ENCODE results near the gene CRACR2A.
A peak's percentile ranks its signal among the peaks of the same experiment; 100 is the strongest.

CRACR2A gene

DNA sequence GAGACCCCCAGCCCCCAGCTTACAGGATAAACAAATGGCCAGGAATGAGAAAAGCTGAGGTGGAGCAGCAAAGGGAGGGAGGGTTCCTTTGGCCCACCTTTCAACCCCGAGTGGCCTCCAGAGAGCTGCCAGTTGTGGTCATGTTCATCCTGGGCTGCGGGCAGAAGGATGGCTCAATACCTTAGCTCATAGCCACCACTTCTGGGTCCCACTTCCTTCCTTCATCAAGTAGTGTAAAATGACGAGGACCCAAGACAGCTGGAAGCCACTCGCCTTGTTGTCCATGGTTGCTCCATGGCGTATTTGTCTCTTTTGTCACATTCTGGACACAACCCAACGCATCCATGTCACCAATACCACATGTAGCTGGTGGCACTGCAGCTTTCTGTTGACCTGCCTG lies 24.2 kb downstream of the CRACR2A start:
- H3K36me3 ChIP-seq = peaks cover 24% of the 10 kb centered on the region
- H3K4me1 ChIP-seq (ENCODE audit: control insufficient read depth in 1 of 2, insufficient read depth in 1 of 2, low read depth in 1 of 2, low read length in 1 of 2) = peaks cover 67 to 77% of the 10 kb centered on the region in 2 experiments
- no peaks in the 10 kb centered on the region for H3K27me3 ChIP-seq
- H3K27ac ChIP-seq = peak overlapping the region; percentile 94
- H3K9me3 ChIP-seq = no peaks in the 10 kb centered on the region
- TF ChIP-seq, protein P1, sequence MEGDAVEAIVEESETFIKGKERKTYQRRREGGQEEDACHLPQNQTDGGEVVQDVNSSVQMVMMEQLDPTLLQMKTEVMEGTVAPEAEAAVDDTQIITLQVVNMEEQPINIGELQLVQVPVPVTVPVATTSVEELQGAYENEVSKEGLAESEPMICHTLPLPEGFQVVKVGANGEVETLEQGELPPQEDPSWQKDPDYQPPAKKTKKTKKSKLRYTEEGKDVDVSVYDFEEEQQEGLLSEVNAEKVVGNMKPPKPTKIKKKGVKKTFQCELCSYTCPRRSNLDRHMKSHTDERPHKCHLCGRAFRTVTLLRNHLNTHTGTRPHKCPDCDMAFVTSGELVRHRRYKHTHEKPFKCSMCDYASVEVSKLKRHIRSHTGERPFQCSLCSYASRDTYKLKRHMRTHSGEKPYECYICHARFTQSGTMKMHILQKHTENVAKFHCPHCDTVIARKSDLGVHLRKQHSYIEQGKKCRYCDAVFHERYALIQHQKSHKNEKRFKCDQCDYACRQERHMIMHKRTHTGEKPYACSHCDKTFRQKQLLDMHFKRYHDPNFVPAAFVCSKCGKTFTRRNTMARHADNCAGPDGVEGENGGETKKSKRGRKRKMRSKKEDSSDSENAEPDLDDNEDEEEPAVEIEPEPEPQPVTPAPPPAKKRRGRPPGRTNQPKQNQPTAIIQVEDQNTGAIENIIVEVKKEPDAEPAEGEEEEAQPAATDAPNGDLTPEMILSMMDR (IDR thresholded peaks at IDR 0.05) = peak; percentile 25
- H3K4me3 ChIP-seq (ENCODE audit: low read depth in 1 of 2, low read length in 1 of 2) = peak overlapping the region; percentile 56 to 64

DNA sequence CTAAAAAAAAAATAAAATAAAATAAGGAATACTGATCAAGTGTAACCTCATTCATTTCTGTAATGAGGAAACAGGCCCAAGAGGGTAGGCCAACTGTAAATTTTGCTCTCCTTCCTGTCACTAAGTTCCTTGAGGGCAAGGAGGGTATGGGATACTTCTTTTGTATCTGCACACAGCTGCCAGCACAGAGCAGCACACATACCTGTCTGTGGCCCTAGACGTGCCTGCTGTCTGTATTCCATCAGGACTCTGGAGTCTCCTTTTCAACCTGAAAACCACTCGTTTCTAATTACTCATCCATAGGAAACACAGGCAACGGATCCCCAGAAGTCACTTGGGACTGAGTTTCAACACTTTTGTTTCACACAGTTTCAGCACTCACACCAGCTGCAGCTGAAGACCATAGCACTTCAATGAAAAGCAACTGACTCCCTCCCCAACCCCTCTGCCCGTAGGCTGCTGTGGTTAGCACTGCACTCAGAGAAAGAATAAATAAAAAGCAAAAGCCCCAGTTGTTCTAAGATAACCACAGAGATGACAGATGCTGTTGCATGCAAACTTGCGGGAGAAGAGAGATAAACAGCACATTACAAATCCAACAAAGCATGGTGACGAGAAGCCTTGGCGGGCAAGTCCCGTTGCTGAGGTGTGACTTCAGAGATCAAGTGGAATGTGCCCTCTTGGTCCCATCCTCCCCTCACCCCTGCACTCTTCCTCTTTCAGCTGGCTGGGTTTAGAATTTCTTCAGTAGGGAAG lies 24.9 kb downstream of the CRACR2A start:
- H3K9me3 ChIP-seq = no peaks in the 10 kb centered on the region
- H3K4me3 ChIP-seq (ENCODE audit: low read depth in 1 of 2, low read length in 1 of 2) = peak overlapping the region; percentile 56 to 64
- TF ChIP-seq, protein P1 (IDR thresholded peaks at IDR 0.05) = no peak
- H3K36me3 ChIP-seq = peaks cover 24% of the 10 kb centered on the region
- no peaks in the 10 kb centered on the region for H3K27me3 ChIP-seq
- peaks cover 63 to 71% of the 10 kb centered on the region in 2 experiments for H3K4me1 ChIP-seq (ENCODE audit: control insufficient read depth in 1 of 2, insufficient read depth in 1 of 2, low read depth in 1 of 2, low read length in 1 of 2)
- peak overlapping the region; percentile 94 for H3K27ac ChIP-seq

DNA sequence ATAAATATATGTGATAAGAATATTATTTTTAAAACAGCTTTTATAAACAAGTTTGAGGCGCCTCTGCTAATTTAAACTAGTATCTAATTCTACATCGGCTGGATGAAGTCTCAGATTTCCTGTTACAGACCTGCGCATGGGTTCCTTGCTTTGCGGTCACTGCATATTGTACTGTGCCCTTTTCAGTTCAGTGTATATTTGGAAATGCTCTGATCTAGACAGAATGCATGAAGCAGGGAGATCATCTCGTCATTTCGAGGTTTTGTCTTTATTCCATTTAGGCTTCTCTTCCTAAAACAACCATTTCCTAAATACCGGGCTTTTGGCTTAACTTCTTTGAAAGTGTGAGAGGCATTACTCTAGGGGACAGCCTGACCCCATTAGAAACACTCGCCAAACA lies 25.6 kb downstream of the CRACR2A start:
- Histone ChIP-seq H3K4me3 (ENCODE audit: low read depth in 1 of 2, low read length in 1 of 2) (peak overlapping the region; percentile 56 to 64), H3K9me3 (no peaks in the 10 kb centered on the region), H3K36me3 (peaks cover 24% of the 10 kb centered on the region), H3K27me3 (no peaks in the 10 kb centered on the region), H3K4me1 (ENCODE audit: control insufficient read depth in 1 of 2, insufficient read depth in 1 of 2, low read depth in 1 of 2, low read length in 1 of 2) (peaks cover 57 to 65% of the 10 kb centered on the region in 2 experiments), H3K27ac (peak overlapping the region; percentile 94)
- TF ChIP-seq, protein P1 (IDR thresholded peaks at IDR 0.05) = no peak

DNA sequence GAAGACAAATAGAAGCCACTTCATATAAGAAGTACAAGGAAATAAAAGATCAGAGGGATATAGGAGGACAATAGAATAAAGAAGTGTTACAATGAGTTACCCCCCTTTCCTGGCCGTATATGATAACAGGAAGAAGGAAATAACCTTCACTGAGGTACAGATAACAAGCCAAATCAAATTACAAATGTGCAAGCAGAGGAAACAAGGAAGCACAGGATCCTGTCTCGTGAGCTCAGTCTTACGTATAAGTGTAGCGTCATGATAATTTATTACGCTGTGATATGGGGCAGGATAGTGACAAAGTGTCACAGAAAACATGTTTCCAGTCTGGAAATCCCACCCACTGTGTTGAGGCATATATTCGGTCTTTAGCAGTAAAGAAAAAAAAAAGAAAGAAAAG lies 26.5 kb downstream of the CRACR2A start:
- no peaks in the 10 kb centered on the region for H3K27me3 ChIP-seq
- no peaks in the 10 kb centered on the region for H3K9me3 ChIP-seq
- H3K4me1 ChIP-seq (ENCODE audit: control insufficient read depth in 1 of 2, insufficient read depth in 1 of 2, low read depth in 1 of 2, low read length in 1 of 2) = peaks cover 57 to 61% of the 10 kb centered on the region in 2 experiments
- peaks cover 16% of the 10 kb centered on the region for H3K36me3 ChIP-seq
- peak overlapping the region; percentile 94 for H3K27ac ChIP-seq
- TF ChIP-seq, protein P1 (IDR thresholded peaks at IDR 0.05) = no peak
- peak overlapping the region in 1 of 2 experiments; percentile 64 for H3K4me3 ChIP-seq (ENCODE audit: low read depth in 1 of 2, low read length in 1 of 2)

DNA sequence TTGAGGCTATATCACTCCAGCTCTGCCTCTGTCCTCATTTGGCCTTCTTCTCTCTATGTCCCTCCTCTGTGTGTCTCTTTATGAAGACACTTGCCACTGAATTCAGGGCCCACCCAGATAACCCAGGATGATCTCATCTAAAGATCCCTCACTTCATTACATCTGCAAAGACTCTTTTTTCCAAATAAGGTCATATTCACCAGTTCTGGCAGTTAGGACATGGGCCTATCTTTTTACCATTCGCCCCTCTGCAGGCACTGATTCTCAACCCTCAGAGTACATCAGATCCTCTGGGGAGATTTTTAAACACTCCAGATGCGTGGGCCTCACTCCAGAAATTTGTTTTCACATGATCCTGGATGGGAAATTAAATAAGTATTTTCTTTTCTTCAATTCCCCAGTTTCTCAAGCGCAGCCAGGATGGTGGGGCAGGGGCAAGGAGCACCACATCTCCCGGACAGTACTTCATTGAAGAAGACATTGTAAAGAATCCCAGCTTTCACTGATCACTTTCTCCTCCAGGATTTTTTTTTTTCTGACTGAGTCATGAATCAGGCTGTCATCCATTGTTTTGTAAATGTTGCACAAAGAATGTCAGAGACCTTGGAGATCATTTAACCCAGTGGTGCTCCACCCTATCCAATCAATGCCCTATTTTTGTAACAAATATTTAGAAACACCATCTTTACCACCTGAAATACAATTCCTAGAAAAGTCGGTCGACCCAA lies 27.4 kb downstream of the CRACR2A start:
- Histone ChIP-seq H3K4me3 (ENCODE audit: low read depth in 1 of 2, low read length in 1 of 2) (no peak overlapping the region), H3K4me1 (ENCODE audit: control insufficient read depth in 1 of 2, insufficient read depth in 1 of 2, low read depth in 1 of 2, low read length in 1 of 2) (peaks cover 49 to 52% of the 10 kb centered on the region in 2 experiments), H3K27ac (peak overlapping the region; percentile 94), H3K9me3 (no peaks in the 10 kb centered on the region), H3K36me3 (peaks cover 13% of the 10 kb centered on the region), H3K27me3 (no peaks in the 10 kb centered on the region)
- TF ChIP-seq, protein P1 (IDR thresholded peaks at IDR 0.05) = no peak
